HFFc6 (cell line): ENCODE results near the gene SMIM43. TPM values are rescaled to one million over a fixed set of nuclear protein-coding genes. Genes with fewer than 3 reads are reported as not detected.
A peak's percentile ranks its signal among the peaks of the same experiment; 100 is the strongest.

ENCODE experiments used
- DNase-seq: peaks from one replicate; pipeline ENCODE4 v3.0.0-alpha.2; 2018
- H3K27ac Mint-ChIP-seq: 2 replicates; pipeline ENCODE4 v1.8.0; 2020; ENCODE audit warnings: mild to moderate bottlenecking, mixed read lengths
- H3K27me3 Mint-ChIP-seq: 2 replicates; pipeline ENCODE4 v1.8.0; 2021; ENCODE audit warnings: mild to moderate bottlenecking, moderate library complexity, mixed read lengths; ENCODE audit not compliant: insufficient read depth
- H3K36me3 Mint-ChIP-seq: 2 replicates; pipeline ENCODE4 v1.8.0; 2021; ENCODE audit warnings: low read depth, mixed read lengths
- H3K4me1 Mint-ChIP-seq: 2 replicates; pipeline ENCODE4 v1.8.0; 2020; ENCODE audit warnings: low read depth, mixed read lengths
- H3K4me3 Mint-ChIP-seq: 2 replicates; pipeline ENCODE4 v1.8.0; 2020; ENCODE audit warnings: mild to moderate bottlenecking, moderate library complexity, mixed read lengths
- H3K9me3 Mint-ChIP-seq: 2 replicates; pipeline ENCODE4 v1.8.0; 2020; ENCODE audit warnings: mild to moderate bottlenecking, mixed read lengths
- CTCF ChIP-seq: fragments of 200-600 bp; sonication (generic); IDR thresholded peaks from 2 replicates; pipeline ENCODE4 v1.5.0; 2021; ENCODE audit warnings: antibody characterized with exemption, mild to moderate bottlenecking
- long read RNA-seq: library from polyadenylated mRNA; unstranded; transcript quantifications from one replicate; pipeline ENCODE4 v2.0.0, GENCODE V29; 2019
- total RNA-seq, 6 experiments: library from RNA; stranded (reverse); fragmentation: NEBNext Ultra II Directional; extraction: Animal tissue kit (Norgen Biotek cat#: 25700); gene quantifications; 2 replicates in 1 of 6; 3 replicates in 5 of 6; pipeline ENCODE4 v1.2.3, GENCODE V29; 2021

SMIM43 gene
- total RNA-seq: 1 to 10 TPM in 4 of 6 experiments, under 1 TPM in 2; 0.35 to 2.2 (median 1.5) TPM
- long read RNA-seq: 0 reads

- no peak for DNase-seq
- H3K4me1 Mint-ChIP-seq: peaks cover 15% of the 10 kb centered on the region
- no peak within 1 kb of the TSS for H3K27ac Mint-ChIP-seq
- H3K27me3 Mint-ChIP-seq: peaks cover 5% of the 10 kb centered on the region
- TF ChIP-seq CTCF: no peak
- no peaks in the 10 kb centered on the region for H3K36me3 Mint-ChIP-seq
- H3K9me3 Mint-ChIP-seq: no peaks in the 10 kb centered on the region
- peak within 1 kb of the TSS; percentile 86 for H3K4me3 Mint-ChIP-seq
Observed at GRCh38 chr4:121764702-121765367, at the start of gene SMIM43. Gene SMIM43, minus strand, starts transcription at chr4:121765164. Its CDS starts 59 bp downstream, at chr4:121765105.

- no peak for TF ChIP-seq CTCF
Observed at GRCh38 chr4:121814756-121815155, 49.8 kb upstream of the SMIM43 start.

GRCh38 chr4:121811122-121811521, 46.2 kb upstream of the SMIM43 start:
- no peak for DNase-seq
- H3K27ac Mint-ChIP-seq: no peak overlapping the region
- H3K4me1 Mint-ChIP-seq: peaks cover 28% of the 10 kb centered on the region
- H3K4me3 Mint-ChIP-seq: no peak overlapping the region
- H3K36me3 Mint-ChIP-seq: peaks cover 39% of the 10 kb centered on the region
- no peak for TF ChIP-seq CTCF
- no peaks in the 10 kb centered on the region; the same call in 1 of the 2 replicates for H3K27me3 Mint-ChIP-seq
- H3K9me3 Mint-ChIP-seq: no peaks in the 10 kb centered on the region

More at GRCh38 chr4:121814756-121815155, 49.8 kb upstream of the SMIM43 start:
- Mint-ChIP-seq H3K27me3 (no peaks in the 10 kb centered on the region; the same call in 1 of the 2 replicates), H3K27ac (0 out of 2 replicates have a peak overlapping the region, but pooled peaks have one; percentile 2), H3K9me3 (no peaks in the 10 kb centered on the region), H3K4me3 (no peak overlapping the region), H3K4me1 (peaks cover 62% of the 10 kb centered on the region), H3K36me3 (peaks cover 54% of the 10 kb centered on the region)
- peak; percentile 36 for DNase-seq

GRCh38 chr4:121806411-121806810, 41.4 kb upstream of the SMIM43 start:
- H3K27ac Mint-ChIP-seq: no peak overlapping the region
- no peak for DNase-seq
- H3K9me3 Mint-ChIP-seq: no peaks in the 10 kb centered on the region
- peaks cover 51% of the 10 kb centered on the region for H3K36me3 Mint-ChIP-seq
- no peak for TF ChIP-seq CTCF
- H3K27me3 Mint-ChIP-seq: no peaks in the 10 kb centered on the region; the same call in none of the 2 replicates
- no peak overlapping the region for H3K4me3 Mint-ChIP-seq
- peaks cover 29% of the 10 kb centered on the region for H3K4me1 Mint-ChIP-seq

GRCh38 chr4:121801715-121802075, 36.7 kb upstream of the SMIM43 start:
- TF ChIP-seq CTCF: no peak
- H3K36me3 Mint-ChIP-seq: peaks cover 37% of the 10 kb centered on the region
- no peak for DNase-seq
- H3K4me3 Mint-ChIP-seq: peak overlapping the region; percentile 96
- peaks cover 53% of the 10 kb centered on the region for H3K4me1 Mint-ChIP-seq
- H3K27me3 Mint-ChIP-seq: peaks cover 3% of the 10 kb centered on the region; the same call in 1 of the 2 replicates
- no peaks in the 10 kb centered on the region for H3K9me3 Mint-ChIP-seq
- H3K27ac Mint-ChIP-seq: peak overlapping the region; percentile 91
